Activated CD4-positive, alpha-beta memory T cell treated with anti-CD3 and anti-CD28 coated beads, Interleukin-2, amount 10 ng/mL, durations not matched to agents 7 days and 5 days (primary cell): ENCODE data around the gene DMRT1. TPM values are rescaled to one million over a fixed set of nuclear protein-coding genes. Genes with fewer than 3 reads are reported as not detected.
"Not testable (repeated sequence)": the region's sequence is repeated elsewhere in the genome, so short reads cannot be mapped to it uniquely, and the experiment has no call there.

Experiments used
- CTCF ChIA-PET: fragments of 350-600 bp; sonication (Branson Sonifier 250); formaldehyde crosslinking; loops from one replicate; lab custom pipeline; 2021; ENCODE audit warnings: antibody characterized with exemption, inconsistent platforms; lab: Charles Lee
- POLR2A ChIA-PET: fragments of 350-600 bp; sonication (Branson Sonifier 250); formaldehyde crosslinking; loops from one replicate; lab custom pipeline; 2021; ENCODE audit warnings: antibody characterized with exemption; lab: Charles Lee
- DNase-seq: peaks from one replicate; pipeline ENCODE4 v3.0.0-alpha.2; 2020
- H3K27ac Mint-ChIP-seq: one replicate; pipeline ENCODE4 v1.8.0; 2021; ENCODE audit warnings: mild to moderate bottlenecking, mixed read lengths
- H3K27me3 Mint-ChIP-seq: one replicate; pipeline ENCODE4 v1.8.0; 2021; ENCODE audit warnings: mixed read lengths
- H3K36me3 Mint-ChIP-seq: one replicate; pipeline ENCODE4 v1.8.0; 2021; ENCODE audit warnings: low read depth, mixed read lengths
- H3K4me1 Mint-ChIP-seq: one replicate; pipeline ENCODE4 v1.8.0; 2021; ENCODE audit warnings: mixed read lengths
- H3K4me3 Mint-ChIP-seq: one replicate; pipeline ENCODE4 v1.8.0; 2021; ENCODE audit warnings: mild to moderate bottlenecking, mixed read lengths
- H3K9me3 Mint-ChIP-seq: one replicate; pipeline ENCODE4 v1.8.0; 2021; ENCODE audit warnings: mixed read lengths
- total RNA-seq, 2 experiments: library from RNA; stranded (reverse); gene quantifications; one replicate each; pipeline ENCODE4 v1.2.3, GENCODE V29; 2021

DMRT1 gene
- total RNA-seq, 2 experiments from 2014 or later, result not detected

DNA sequence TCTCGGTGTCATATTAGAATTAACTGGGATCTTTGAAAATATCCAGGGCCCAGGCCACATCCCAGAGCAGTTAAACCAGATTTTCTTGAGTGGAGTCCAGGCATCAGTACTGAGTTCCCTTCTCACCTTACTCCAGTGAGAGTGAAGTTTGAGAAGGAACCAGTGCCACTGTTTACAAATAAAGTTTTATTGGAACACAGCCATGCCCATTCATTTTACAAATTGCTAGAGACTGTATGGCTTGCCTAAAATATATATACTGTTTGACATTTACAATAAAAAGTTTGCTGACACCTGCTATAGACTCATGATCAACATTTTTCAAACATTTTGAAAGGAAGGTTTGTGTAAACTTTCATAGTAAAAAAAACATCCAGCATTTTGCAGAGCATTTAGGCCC lies 71.3 kb downstream of the DMRT1 start:
- Mint-ChIP-seq H3K9me3 (no peaks in the 10 kb centered on the region), H3K27ac (no peak overlapping the region), H3K36me3 (no peaks in the 10 kb centered on the region), H3K4me3 (no peak overlapping the region), H3K4me1 (no peaks in the 10 kb centered on the region), H3K27me3 (peaks cover 33% of the 10 kb centered on the region)
- no peak for DNase-seq
- CTCF ChIA-PET, result no interaction called here
- POLR2A ChIA-PET, result interaction anchor here (0.6 kb wide), 1 partner anchor 91 kb away, joined by 4 read pairs; no protein-coding TSS in a partner anchor

GRCh38 chr9:913526-913925 lies 72.0 kb downstream of the DMRT1 start:
- H3K27ac Mint-ChIP-seq, H3K4me1 Mint-ChIP-seq, H3K36me3 Mint-ChIP-seq, H3K4me3 Mint-ChIP-seq, DNase-seq, H3K9me3 Mint-ChIP-seq: not testable (repeated sequence)
- ChIA-PET CTCF (interaction anchor here (1.4 kb wide), 1 partner anchor 91 kb away, joined by 3 read pairs; no protein-coding TSS in a partner anchor), POLR2A (interaction anchor here (0.6 kb wide), 1 partner anchor 91 kb away, joined by 4 read pairs; no protein-coding TSS in a partner anchor)
- H3K27me3 Mint-ChIP-seq, result peaks cover 27% of the 10 kb centered on the region

DNA sequence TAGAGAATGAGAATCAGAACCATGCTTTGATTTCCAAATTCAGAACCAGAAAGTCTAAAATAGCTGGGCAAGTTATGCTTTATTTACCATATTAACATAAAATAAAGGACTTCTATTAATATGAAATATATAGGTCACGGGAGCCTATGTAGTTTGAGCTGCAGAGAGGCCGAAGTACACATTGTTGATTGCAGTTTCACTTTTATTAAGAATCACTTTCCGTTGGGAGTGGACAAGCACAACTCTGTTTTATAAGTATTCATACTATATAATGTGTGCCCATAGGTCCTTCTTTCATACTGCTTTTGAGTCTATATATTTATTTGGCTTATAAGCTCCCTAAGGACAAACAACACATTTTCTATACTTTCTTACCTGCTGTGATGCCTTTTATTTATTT lies 76.2 kb downstream of the DMRT1 start:
- H3K36me3 Mint-ChIP-seq, result no peaks in the 10 kb centered on the region
- peaks cover 8% of the 10 kb centered on the region for H3K27me3 Mint-ChIP-seq
- ChIA-PET CTCF (interaction anchor here (1.2 kb wide), 1 partner anchor 8 kb away, joined by 4 read pairs; no protein-coding TSS in a partner anchor), POLR2A (no interaction called here)
- H3K4me3 Mint-ChIP-seq, result no peak overlapping the region
- H3K9me3 Mint-ChIP-seq, result no peaks in the 10 kb centered on the region
- no peaks in the 10 kb centered on the region for H3K4me1 Mint-ChIP-seq
- DNase-seq, result no peak
- no peak overlapping the region for H3K27ac Mint-ChIP-seq

- H3K27me3 Mint-ChIP-seq, result peaks cover 11% of the 10 kb centered on the region
- ChIA-PET CTCF (interaction anchor here (0.5 kb wide), 1 partner anchor 202 kb away, joined by 5 read pairs; no protein-coding TSS in a partner anchor), POLR2A (no interaction called here)
- H3K36me3 Mint-ChIP-seq, result no peaks in the 10 kb centered on the region
- no peak overlapping the region for H3K27ac Mint-ChIP-seq
- H3K9me3 Mint-ChIP-seq, result no peaks in the 10 kb centered on the region
- H3K4me1 Mint-ChIP-seq, result no peaks in the 10 kb centered on the region
- DNase-seq, result no peak
- H3K4me3 Mint-ChIP-seq, result no peak overlapping the region
Measured at GRCh38 chr9:920927-921326, 79.4 kb downstream of the DMRT1 start.

DNA sequence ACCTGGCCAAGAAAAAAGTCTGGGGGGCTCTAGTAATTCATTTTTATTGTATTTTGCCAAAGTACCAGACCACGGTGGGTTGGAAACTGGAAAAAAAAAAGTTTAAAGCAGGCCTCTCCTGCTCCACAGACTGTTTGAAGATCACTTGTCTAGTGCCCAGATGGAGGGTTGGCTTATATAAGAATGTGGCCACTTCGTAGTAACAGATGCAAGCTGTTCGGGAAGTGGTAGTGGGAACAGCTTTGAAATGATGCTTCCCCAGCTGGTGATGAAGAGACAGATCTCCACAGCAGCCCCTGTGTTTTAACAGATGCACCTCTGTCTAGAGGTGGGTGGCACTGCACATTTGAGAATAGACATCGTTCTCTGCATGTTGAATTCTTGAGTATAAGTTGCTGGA lies 80.7 kb downstream of the DMRT1 start:
- H3K27ac Mint-ChIP-seq, result no peak overlapping the region
- H3K36me3 Mint-ChIP-seq, result no peaks in the 10 kb centered on the region
- H3K27me3 Mint-ChIP-seq, result peaks cover 9% of the 10 kb centered on the region
- ChIA-PET CTCF (no interaction called here), POLR2A (no interaction called here)
- DNase-seq, result no peak
- no peaks in the 10 kb centered on the region for H3K9me3 Mint-ChIP-seq
- no peaks in the 10 kb centered on the region for H3K4me1 Mint-ChIP-seq
- no peak overlapping the region for H3K4me3 Mint-ChIP-seq

- Mint-ChIP-seq H3K27me3 (peaks cover 10% of the 10 kb centered on the region), H3K27ac (no peak overlapping the region), H3K4me3 (no peak overlapping the region), H3K9me3 (no peaks in the 10 kb centered on the region), H3K4me1 (no peaks in the 10 kb centered on the region), H3K36me3 (no peaks in the 10 kb centered on the region)
- no peak for DNase-seq
- ChIA-PET POLR2A (no interaction called here), CTCF (no interaction called here)
Measured at GRCh38 chr9:922731-923130, 81.2 kb downstream of the DMRT1 start.

DNA sequence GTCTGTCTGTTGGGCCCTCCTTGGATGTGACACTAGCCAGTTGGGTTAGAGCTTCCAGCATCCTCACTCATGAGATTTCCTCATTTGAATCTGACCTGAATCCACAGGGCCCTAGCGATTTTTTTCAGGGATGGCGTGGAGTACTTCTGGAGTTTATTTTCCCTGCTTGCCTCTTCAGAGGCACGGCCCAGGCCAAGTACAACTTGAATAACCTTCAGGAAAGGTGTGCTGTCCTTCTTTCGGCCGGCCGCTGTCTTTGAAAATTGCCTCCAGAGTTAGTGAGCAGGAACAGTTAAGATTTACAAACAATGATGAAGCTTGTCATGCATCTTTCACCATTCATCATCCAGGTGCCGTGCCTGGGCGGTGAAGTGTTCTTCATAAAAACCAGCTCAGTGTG lies 85.5 kb downstream of the DMRT1 start:
- ChIA-PET POLR2A (no interaction called here), CTCF (interaction anchor here (1.4 to 3.0 kb wide), 5 partner anchors 13 to 35 kb away, joined by 3 to 14 read pairs (median 4); no protein-coding TSS in a partner anchor)
- Mint-ChIP-seq H3K4me3 (no peak overlapping the region), H3K9me3 (no peaks in the 10 kb centered on the region), H3K27me3 (peaks cover 16% of the 10 kb centered on the region), H3K27ac (no peak overlapping the region), H3K4me1 (no peaks in the 10 kb centered on the region), H3K36me3 (no peaks in the 10 kb centered on the region)
- DNase-seq, result no peak

- POLR2A ChIA-PET, result no interaction called here
- Mint-ChIP-seq H3K27ac (no peak overlapping the region), H3K27me3 (peaks cover 15% of the 10 kb centered on the region), H3K4me3 (no peak overlapping the region), H3K4me1 (no peaks in the 10 kb centered on the region), H3K9me3 (no peaks in the 10 kb centered on the region), H3K36me3 (no peaks in the 10 kb centered on the region)
- DNase-seq, result no peak
- CTCF ChIA-PET, result interaction anchor here (1.0 to 3.0 kb wide), 11 partner anchors 11 to 83 kb away, joined by 3 to 14 read pairs (median 4); no protein-coding TSS in a partner anchor
Measured at GRCh38 chr9:928363-929042, 87.0 kb downstream of the DMRT1 start.

GRCh38 chr9:929719-930118 lies 88.2 kb downstream of the DMRT1 start:
- Mint-ChIP-seq H3K27me3 (peaks cover 23% of the 10 kb centered on the region), H3K4me3 (no peak overlapping the region), H3K27ac (no peak overlapping the region), H3K4me1 (no peaks in the 10 kb centered on the region), H3K9me3 (no peaks in the 10 kb centered on the region), H3K36me3 (no peaks in the 10 kb centered on the region)
- DNase-seq, result no peak
- ChIA-PET POLR2A (no interaction called here), CTCF (interaction anchor here (0.9 to 2.2 kb wide), 2 partner anchors 34 to 75 kb away, joined by 3 to 8 read pairs; no protein-coding TSS in a partner anchor)

DNA sequence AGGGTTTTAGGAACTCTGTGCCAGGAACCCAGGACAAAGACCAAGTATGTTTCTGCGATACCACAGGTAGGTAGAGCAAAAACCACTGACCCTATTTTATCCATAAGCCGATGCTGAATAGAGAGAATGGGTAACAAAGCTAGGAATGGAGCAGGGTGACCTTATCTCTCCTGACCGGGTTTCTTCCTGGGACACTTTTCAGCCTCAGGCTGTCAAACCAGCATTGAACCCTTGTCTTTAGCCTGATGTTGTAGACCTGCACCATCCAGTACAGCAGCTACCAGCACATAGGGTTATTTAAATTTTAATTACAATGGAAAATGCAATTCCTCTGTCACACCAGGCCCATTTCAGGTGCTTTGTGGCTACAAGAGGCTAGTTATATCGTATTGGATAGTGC lies 91.9 kb downstream of the DMRT1 start:
- Mint-ChIP-seq H3K27ac (no peak overlapping the region), H3K9me3 (no peaks in the 10 kb centered on the region), H3K27me3 (peaks cover 39% of the 10 kb centered on the region), H3K4me1 (no peaks in the 10 kb centered on the region), H3K4me3 (no peak overlapping the region), H3K36me3 (no peaks in the 10 kb centered on the region)
- DNase-seq, result no peak
- ChIA-PET POLR2A (no interaction called here), CTCF (interaction anchor here (1.0 kb wide), 1 partner anchor 40 kb away, joined by 3 read pairs; no protein-coding TSS in a partner anchor)

DNA sequence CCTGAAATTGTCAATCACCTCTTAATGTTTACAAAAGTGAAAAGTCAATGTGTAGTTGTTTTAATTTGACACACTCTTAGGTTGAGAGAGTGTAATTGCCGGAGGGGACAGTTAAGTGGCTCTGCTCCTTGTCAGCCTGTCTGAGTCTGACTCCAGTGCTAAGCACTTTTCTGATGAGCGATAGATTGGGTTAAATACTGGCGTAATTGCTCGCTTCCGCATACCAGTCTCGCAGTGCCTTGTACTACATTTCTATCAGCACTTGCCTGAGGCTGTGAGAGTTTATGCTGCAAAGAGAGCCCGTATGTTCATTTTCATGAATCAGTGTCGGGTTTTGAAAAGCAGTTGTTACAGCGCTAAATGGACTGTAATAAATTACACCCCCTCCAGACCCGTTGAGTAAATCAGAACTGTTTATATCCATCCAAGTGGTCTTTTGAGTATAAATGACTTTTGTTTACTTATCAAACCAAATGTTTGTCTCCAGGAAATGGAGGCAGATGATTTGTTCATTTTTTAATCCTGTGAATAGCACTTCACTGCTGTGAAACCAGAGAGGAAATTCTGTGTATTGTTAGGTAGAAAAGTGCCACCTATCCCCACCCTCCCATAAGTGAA lies 94.0 kb downstream of the DMRT1 start:
- ChIA-PET POLR2A (no interaction called here), CTCF (no interaction called here)
- peaks cover 46% of the 10 kb centered on the region for H3K27me3 Mint-ChIP-seq
- no peaks in the 10 kb centered on the region for H3K36me3 Mint-ChIP-seq
- DNase-seq, result no peak
- no peak overlapping the region for H3K4me3 Mint-ChIP-seq
- peaks cover 4% of the 10 kb centered on the region for H3K9me3 Mint-ChIP-seq
- no peak overlapping the region for H3K27ac Mint-ChIP-seq
- no peaks in the 10 kb centered on the region for H3K4me1 Mint-ChIP-seq

DNA sequence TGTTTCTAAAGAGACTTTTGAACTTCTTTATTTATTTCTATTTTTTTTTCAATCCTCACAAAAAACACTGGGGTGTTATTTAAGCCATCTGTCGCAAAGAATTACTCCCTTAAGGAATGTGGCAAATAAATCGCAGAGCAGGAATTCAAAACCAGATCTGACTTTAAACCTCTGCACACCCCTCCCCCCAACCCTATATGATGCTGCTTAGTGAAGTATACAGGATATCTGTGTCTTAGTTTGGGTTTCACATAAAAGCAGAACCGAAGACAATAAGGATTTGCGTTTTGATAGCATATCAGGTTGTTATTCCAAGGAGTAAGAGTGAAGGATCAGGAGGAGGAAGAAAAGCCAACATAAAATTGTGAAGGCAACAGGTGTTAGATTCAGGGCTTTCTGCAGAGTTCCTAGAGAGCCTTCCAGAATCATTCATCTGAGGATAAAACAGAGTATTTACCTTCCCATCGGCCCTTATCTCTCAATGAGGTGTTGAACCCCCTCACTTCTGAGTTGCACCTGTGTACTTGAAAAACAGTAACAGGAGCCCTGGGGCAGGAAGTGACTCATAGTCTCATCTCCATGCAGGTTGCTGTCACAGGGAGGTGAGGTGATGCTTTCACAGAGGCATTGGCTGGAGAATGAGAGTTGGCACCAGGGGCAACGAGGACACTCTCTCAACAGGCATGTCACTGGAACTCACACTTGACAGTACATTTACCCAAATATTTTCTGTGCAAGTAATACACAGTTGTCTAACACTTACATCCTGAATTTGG lies 101.5 kb downstream of the DMRT1 start:
- Mint-ChIP-seq H3K27me3 (peaks cover 37% of the 10 kb centered on the region), H3K27ac (no peak overlapping the region), H3K4me3 (no peak overlapping the region), H3K36me3 (no peaks in the 10 kb centered on the region), H3K9me3 (peaks cover 4% of the 10 kb centered on the region), H3K4me1 (no peaks in the 10 kb centered on the region)
- no peak for DNase-seq
- CTCF ChIA-PET, result no interaction called here
- POLR2A ChIA-PET, result no interaction called here

- Mint-ChIP-seq H3K4me1 (no peaks in the 10 kb centered on the region), H3K27me3 (peaks cover 35% of the 10 kb centered on the region), H3K9me3 (no peaks in the 10 kb centered on the region), H3K27ac (no peak overlapping the region), H3K4me3 (no peak overlapping the region), H3K36me3 (no peaks in the 10 kb centered on the region)
- ChIA-PET CTCF (interaction anchor here (1.1 to 3.3 kb wide), 2 partner anchors 21 to 33 kb away, joined by 3 to 14 read pairs; no protein-coding TSS in a partner anchor), POLR2A (no interaction called here)
- DNase-seq, result no peak
Measured at GRCh38 chr9:947985-948384, 106.5 kb downstream of the DMRT1 start.
